ENCODE data around the gene SLC4A11.

The SLC4A11 gene

DNA sequence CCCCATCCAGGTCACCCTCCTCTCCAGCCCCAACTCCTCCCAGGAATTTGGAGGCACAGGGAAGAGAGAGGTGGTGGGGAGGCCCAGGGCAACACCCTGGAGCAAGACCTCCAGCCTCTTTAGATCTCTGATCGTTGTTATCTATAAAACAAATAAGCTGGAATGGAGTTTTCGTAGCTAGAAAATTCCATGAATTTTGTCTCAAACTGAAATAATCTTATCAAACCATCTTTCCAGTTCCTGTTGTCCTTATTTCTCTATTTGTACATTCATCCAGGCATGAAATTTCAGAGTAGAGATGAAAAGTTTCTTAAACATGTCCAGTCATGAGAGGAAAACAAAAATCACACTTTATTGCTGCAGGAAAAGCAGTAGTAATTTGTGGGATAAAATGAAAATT lies 6.2 kb upstream of the SLC4A11 start:
- no peak overlapping the region for H3K4me2 ChIP-seq
- no peaks in the 10 kb centered on the region for H3K27me3 ChIP-seq (ENCODE audit: insufficient read depth, low read depth)
- no peak overlapping the region for H3K4me3 ChIP-seq (IDR thresholded peaks at IDR 0.05; ENCODE audit: insufficient read depth, low read depth, low read length)
- no peaks in the 10 kb centered on the region for H3K79me2 ChIP-seq (ENCODE audit: insufficient read depth, low read depth)
- no peak overlapping the region for H3K27ac ChIP-seq
- H2AFZ ChIP-seq (ENCODE audit: low read depth), result no peak overlapping the region
- no peaks in the 10 kb centered on the region for H3K4me1 ChIP-seq (ENCODE audit: low read depth, poor library complexity, severe bottlenecking)
- H3K9ac ChIP-seq, result no peak overlapping the region
- H3K36me3 ChIP-seq (ENCODE audit: insufficient read depth), result no peaks in the 10 kb centered on the region
- H4K20me1 ChIP-seq (ENCODE audit: insufficient read depth), result no peaks in the 10 kb centered on the region
- TF ChIP-seq CTCF (conservative IDR thresholded peaks at IDR 0.05; ENCODE audit: low read depth, low read length), result no peak

- H3K4me2 ChIP-seq, result no peak overlapping the region
- no peak for TF ChIP-seq CTCF (conservative IDR thresholded peaks at IDR 0.05; ENCODE audit: low read depth, low read length)
- no peak overlapping the region for H3K27ac ChIP-seq
- no peak overlapping the region for H2AFZ ChIP-seq (ENCODE audit: low read depth)
- no peaks in the 10 kb centered on the region for H3K79me2 ChIP-seq (ENCODE audit: insufficient read depth, low read depth)
- H3K4me3 ChIP-seq (IDR thresholded peaks at IDR 0.05; ENCODE audit: insufficient read depth, low read depth, low read length), result no peak overlapping the region
- H3K27me3 ChIP-seq (ENCODE audit: insufficient read depth, low read depth), result no peaks in the 10 kb centered on the region
- no peaks in the 10 kb centered on the region for H3K36me3 ChIP-seq (ENCODE audit: insufficient read depth)
- H3K9ac ChIP-seq, result no peak overlapping the region
- H4K20me1 ChIP-seq (ENCODE audit: insufficient read depth), result no peaks in the 10 kb centered on the region
- H3K4me1 ChIP-seq (ENCODE audit: low read depth, poor library complexity, severe bottlenecking), result no peaks in the 10 kb centered on the region
Measured at GRCh38 chr20:3244613-3245012, 5.6 kb upstream of the SLC4A11 start.

DNA sequence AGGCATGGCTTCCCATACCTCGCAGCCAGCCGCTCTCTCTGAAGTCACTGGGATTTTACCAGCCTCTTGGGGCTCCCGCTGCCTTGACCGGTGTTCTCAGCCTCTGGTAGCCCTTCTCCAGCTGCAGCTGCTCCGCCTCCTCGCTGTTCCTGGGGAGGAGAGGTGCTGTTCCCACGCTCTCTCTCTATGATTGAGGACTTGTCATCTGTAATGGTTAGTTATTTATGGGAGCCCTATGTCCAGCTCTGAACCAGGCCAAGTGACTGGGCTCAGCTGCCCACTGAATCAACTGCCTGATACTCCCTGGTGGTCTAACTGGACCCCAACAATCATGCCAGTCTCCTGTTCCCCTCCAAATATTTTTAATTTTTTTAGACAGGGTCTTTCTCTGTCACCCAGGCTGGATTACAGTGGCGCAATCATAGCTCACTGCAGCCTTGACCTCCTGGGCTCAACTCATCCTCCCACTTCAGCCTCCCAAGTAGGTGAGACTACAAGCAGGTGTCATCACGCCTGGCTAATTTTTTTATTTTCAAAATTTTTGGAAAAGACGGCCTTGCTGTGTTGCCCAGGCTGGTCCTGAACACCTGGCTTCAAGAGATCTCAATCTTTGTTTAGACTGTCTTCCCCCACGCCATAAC lies 4.8 kb upstream of the SLC4A11 start:
- Histone ChIP-seq H3K4me2 (no peak overlapping the region), H3K27ac (no peak overlapping the region), H3K4me1 (ENCODE audit: low read depth, poor library complexity, severe bottlenecking) (no peaks in the 10 kb centered on the region), H3K9ac (no peak overlapping the region), H3K27me3 (ENCODE audit: insufficient read depth, low read depth) (no peaks in the 10 kb centered on the region), H3K79me2 (ENCODE audit: insufficient read depth, low read depth) (no peaks in the 10 kb centered on the region), H4K20me1 (ENCODE audit: insufficient read depth) (no peaks in the 10 kb centered on the region), H3K4me3 (IDR thresholded peaks at IDR 0.05; ENCODE audit: insufficient read depth, low read depth, low read length) (no peak overlapping the region), H2AFZ (ENCODE audit: low read depth) (no peak overlapping the region), H3K36me3 (ENCODE audit: insufficient read depth) (no peaks in the 10 kb centered on the region)
- TF ChIP-seq CTCF (conservative IDR thresholded peaks at IDR 0.05; ENCODE audit: low read depth, low read length), result no peak

DNA sequence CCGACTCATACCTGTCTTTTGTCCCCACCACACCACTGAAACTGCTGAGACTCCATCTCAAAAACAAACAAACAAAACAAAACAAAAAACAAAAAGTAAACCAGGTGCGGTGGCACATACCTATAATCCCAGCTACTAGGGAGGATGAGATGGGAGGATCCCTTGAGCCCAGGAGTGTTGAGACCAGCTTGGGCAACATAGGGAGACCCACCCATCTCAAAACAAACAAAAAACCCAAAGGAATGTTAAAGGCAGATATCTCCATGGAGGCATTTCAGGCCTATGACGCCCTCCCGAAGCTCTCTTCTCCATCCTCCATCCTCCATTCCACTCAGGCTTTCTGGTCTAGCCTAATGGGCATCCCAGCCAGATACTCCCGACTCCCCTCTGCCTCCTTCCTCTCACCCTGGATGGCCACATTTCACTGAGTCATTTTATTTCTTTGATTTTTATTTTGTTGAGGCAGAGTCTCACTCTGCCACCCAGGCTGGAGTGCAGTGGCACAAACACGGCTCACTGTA lies 3.2 kb upstream of the SLC4A11 start:
- no peak overlapping the region for H3K27ac ChIP-seq

More for the DNA sequence above, 3.2 kb upstream of the SLC4A11 start:
- no peak overlapping the region for H3K4me2 ChIP-seq
- H3K9ac ChIP-seq, result no peak overlapping the region
- no peak for TF ChIP-seq CTCF (conservative IDR thresholded peaks at IDR 0.05; ENCODE audit: low read depth, low read length)
- H3K4me1 ChIP-seq (ENCODE audit: low read depth, poor library complexity, severe bottlenecking), result no peaks in the 10 kb centered on the region
- no peaks in the 10 kb centered on the region for H3K79me2 ChIP-seq (ENCODE audit: insufficient read depth, low read depth)
- no peaks in the 10 kb centered on the region for H3K27me3 ChIP-seq (ENCODE audit: insufficient read depth, low read depth)
- H3K36me3 ChIP-seq (ENCODE audit: insufficient read depth), result no peaks in the 10 kb centered on the region
- no peak overlapping the region for H2AFZ ChIP-seq (ENCODE audit: low read depth)
- H3K4me3 ChIP-seq (IDR thresholded peaks at IDR 0.05; ENCODE audit: insufficient read depth, low read depth, low read length), result no peak overlapping the region
- H4K20me1 ChIP-seq (ENCODE audit: insufficient read depth), result no peaks in the 10 kb centered on the region
